IMR-90 (cell line): ENCODE results near the gene DCAF16. TPM values are rescaled to one million over a fixed set of nuclear protein-coding genes. Genes with fewer than 3 reads are reported as not detected.
A peak's percentile ranks its signal among the peaks of the same experiment; 100 is the strongest.

ENCODE experiments used
- ATAC-seq: fragments of 200-7000 bp; cut with Tn5 transposase; 2 replicates; pipeline ENCODE4 v1.9.1; 2020; ENCODE audit warnings: low read depth, mild to moderate bottlenecking, moderate library complexity
- BruUV-seq: library from RNA; stranded (reverse); fragments of 400-500 nt; replicated peaks from 2 replicates; lab custom pipeline; 2021; lab: Mats Ljungman, UMichigan
- CTCF ChIA-PET: fragments of 300-600 bp; formaldehyde crosslinking; extraction: SDS; loops from one replicate; lab custom pipeline; 2021; ENCODE audit warnings: antibody characterized with exemption; lab: Yijun Ruan, JAX
- POLR2A ChIA-PET: fragments of 300-600 bp; sonication (Branson Sonifier 250); formaldehyde crosslinking; loops from one replicate; lab custom pipeline; 2022; ENCODE audit warnings: antibody characterized with exemption; ENCODE audit not compliant: unreplicated experiment; lab: Charles Lee
- DNase-seq: peaks from one replicate; pipeline ENCODE4 v3.0.0; 2013
- H2AFZ ChIP-seq: replicated peaks from 2 replicates; pipeline ENCODE3; 2013; ENCODE audit warnings: low read length, mild to moderate bottlenecking; ENCODE audit not compliant: poor library complexity
- H2AK5ac ChIP-seq: 2 replicates; pipeline ENCODE4 v1.6.1; 2013; ENCODE audit warnings: low read depth, low read length, inconsistent platforms
- H2AK9ac ChIP-seq: replicated peaks from 2 replicates; pipeline ENCODE3; 2013; ENCODE audit warnings: mild to moderate bottlenecking, low read depth, low read length, moderate library complexity; ENCODE audit not compliant: poor library complexity
- H2BK120ac ChIP-seq: 2 replicates; pipeline ENCODE4 v1.6.1; 2013; ENCODE audit warnings: low read depth, low read length, inconsistent platforms
- H2BK15ac ChIP-seq: 3 replicates; pipeline ENCODE4 v1.6.1; 2013; ENCODE audit warnings: low read depth, low read length, inconsistent platforms
- H2BK20ac ChIP-seq: 2 replicates; pipeline ENCODE4 v1.6.1; 2013; ENCODE audit warnings: low read depth, mild to moderate bottlenecking, inconsistent platforms, low read length, moderate library complexity
- H2BK5ac ChIP-seq: 2 replicates; pipeline ENCODE4 v1.6.1; 2013; ENCODE audit warnings: mild to moderate bottlenecking, low read depth, low read length, inconsistent platforms; ENCODE audit not compliant: poor library complexity, severe bottlenecking
- H3K14ac ChIP-seq: replicated peaks from 2 replicates; pipeline ENCODE4 v1.6.1; 2013; ENCODE audit warnings: low read depth, low read length, inconsistent platforms
- H3K18ac ChIP-seq: 2 replicates; pipeline ENCODE4 v1.6.1; 2013; ENCODE audit warnings: low read depth, low read length, control low read depth
- H3K23ac ChIP-seq: 2 replicates; pipeline ENCODE4 v1.6.1; 2013; ENCODE audit warnings: low read depth, low read length, inconsistent platforms
- H3K27ac ChIP-seq: 2 replicates; pipeline ENCODE4 v1.5.1; 2013; ENCODE audit warnings: mild to moderate bottlenecking, control low read depth, low read length; ENCODE audit not compliant: insufficient read depth
- H3K27me3 ChIP-seq: 2 replicates; pipeline ENCODE4 v1.6.1; 2013; ENCODE audit warnings: low read length; ENCODE audit not compliant: control insufficient read depth, insufficient read depth
- H3K36me3 ChIP-seq: 2 replicates; pipeline ENCODE4 v1.6.1; 2013; ENCODE audit warnings: low read length, mixed read lengths; ENCODE audit not compliant: control insufficient read depth, insufficient read depth
- H3K4ac ChIP-seq: 2 replicates; pipeline ENCODE4 v1.6.1; 2013; ENCODE audit warnings: low read depth, low read length, inconsistent platforms
- H3K4me1 ChIP-seq: 2 replicates; pipeline ENCODE4 v1.6.1; 2013; ENCODE audit warnings: low read length, mixed read lengths; ENCODE audit not compliant: control insufficient read depth, insufficient read depth
- H3K4me2 ChIP-seq: 2 replicates; pipeline ENCODE4 v1.6.1; 2013; ENCODE audit warnings: low read depth, mild to moderate bottlenecking, control low read depth, low read length, moderate library complexity
- H3K4me3 ChIP-seq: 2 replicates; pipeline ENCODE4 v1.5.1; 2013; ENCODE audit warnings: low read depth, mild to moderate bottlenecking, control low read depth, low read length, moderate library complexity; ENCODE audit not compliant: insufficient read depth
- H3K56ac ChIP-seq: 2 replicates; pipeline ENCODE4 v1.6.1; 2013; ENCODE audit warnings: low read length, inconsistent platforms; ENCODE audit not compliant: insufficient read depth; ENCODE audit errors: extremely low read depth
- H3K79me1 ChIP-seq, 2 experiments: 2 replicates each; pipeline ENCODE4 v1.6.1; 2013; ENCODE audit warnings: low read length in 2 of 2, inconsistent platforms in 1 of 2, low read depth in 1 of 2
- H3K9ac ChIP-seq: 2 replicates; pipeline ENCODE4 v1.6.1; 2013; ENCODE audit warnings: low read depth, low read length, control low read depth
- H3K9me1 ChIP-seq: 2 replicates; pipeline ENCODE4 v1.6.1; 2013; ENCODE audit warnings: low read length, inconsistent platforms; ENCODE audit not compliant: insufficient read depth
- H3K9me3 ChIP-seq: 2 replicates; pipeline ENCODE4 v1.6.1; 2013; ENCODE audit warnings: low read length; ENCODE audit not compliant: control insufficient read depth, insufficient read depth
- H4K20me1 ChIP-seq: 2 replicates; pipeline ENCODE4 v1.6.1; 2013; ENCODE audit warnings: low read length, inconsistent platforms; ENCODE audit not compliant: insufficient read depth
- H4K5ac ChIP-seq: 2 replicates; pipeline ENCODE4 v1.6.1; 2013; ENCODE audit warnings: mild to moderate bottlenecking, low read depth, low read length, control low read depth
- H4K8ac ChIP-seq, 2 experiments: 2 replicates each; pipeline ENCODE4 v1.6.1; 2013; ENCODE audit warnings: low read depth in 2 of 2, low read length in 2 of 2, control low read depth in 1 of 2, inconsistent platforms in 1 of 2
- H4K91ac ChIP-seq: 2 replicates; pipeline ENCODE4 v1.6.1; 2013; ENCODE audit warnings: low read depth, low read length, inconsistent platforms; ENCODE audit not compliant: insufficient read depth
- CEBPB ChIP-seq: IDR thresholded peaks from 2 replicates; pipeline ENCODE4 v1.6.1; 2012; ENCODE audit warnings: low read depth, low read length, improper control_type of control experiment
- FOS ChIP-seq: fragments of 150-350 bp; IDR thresholded peaks from 2 replicates; pipeline ENCODE4 v1.6.1; 2016; ENCODE audit warnings: low read depth, low read length
- MAZ ChIP-seq: IDR thresholded peaks from 2 replicates; pipeline ENCODE4 v1.6.1; 2012; ENCODE audit warnings: low read depth, mild to moderate bottlenecking, low read length, improper control_type of control experiment, moderate library complexity, borderline replicate concordance
- MXI1 ChIP-seq: IDR thresholded peaks from 2 replicates; pipeline ENCODE4 v1.6.1; 2012; ENCODE audit warnings: low read depth, mild to moderate bottlenecking, low read length, moderate library complexity, borderline replicate concordance
- NFE2L2 ChIP-seq: fragments of 150-350 bp; IDR thresholded peaks from 2 replicates; pipeline ENCODE4 v1.6.1; 2016; ENCODE audit warnings: low read depth, mild to moderate bottlenecking, low read length
- POLR2A ChIP-seq: IDR thresholded peaks from 2 replicates; pipeline ENCODE4 v1.6.1; 2012; ENCODE audit warnings: mild to moderate bottlenecking, low read depth, low read length
- RCOR1 ChIP-seq: IDR thresholded peaks from 2 replicates; pipeline ENCODE4 v1.6.1; 2012; ENCODE audit warnings: mild to moderate bottlenecking, low read length, improper control_type of control experiment; ENCODE audit not compliant: insufficient replicate concordance
- RFX5 ChIP-seq: IDR thresholded peaks from 2 replicates; pipeline ENCODE4 v1.8.0; 2012; ENCODE audit warnings: low read depth, mild to moderate bottlenecking, low read length, moderate library complexity
- SMC3 ChIP-seq: fragments of 150-350 bp; IDR thresholded peaks from 2 replicates; pipeline ENCODE4 v1.6.1; 2016; ENCODE audit warnings: low read depth, mild to moderate bottlenecking, antibody characterized with exemption, low read length, moderate library complexity
- USF2 ChIP-seq: fragments of 150-350 bp; IDR thresholded peaks from 2 replicates; pipeline ENCODE4 v1.6.1; 2017; ENCODE audit warnings: mild to moderate bottlenecking, antibody characterized with exemption, low read length, low read depth
- WGBS, 2 experiments: methylation state at CpG; one replicate each; pipeline versions ENCODE4 v1.1.5 to v1.1.7; 2013; ENCODE audit warnings: missing lambda C conversion rate in 2 of 2; ENCODE audit not compliant: insufficient read length in 1 of 2; ENCODE audit errors: extremely low coverage in 2 of 2; 5-methylcytosine and 5-hydroxymethylcytosine counted together
- dilution Hi-C: fragments of 300-500 bp; cut with HindIII; formaldehyde crosslinking; loops from one replicate; pipeline ENCODE4 v1.14.3; 2018; ENCODE audit warnings: low sequenced_read_pairs; ENCODE audit not compliant: unreplicated experiment
- in situ Hi-C: fragments of 300-500 bp; cut with MboI; formaldehyde crosslinking; loops from 3 replicates; pipeline ENCODE4 v1.14.3; 2019; ENCODE audit warnings: low sequenced_read_pairs, inconsistent platforms, mixed read lengths
- intact Hi-C: fragments of 100-400 bp; cut with micrococcal nuclease; formaldehyde crosslinking; loops from 2 replicates; pipeline ENCODE4 v1.10.0; 2022
- polyA plus RNA-seq, 3 experiments: library from polyadenylated mRNA; depleted of rRNA; stranded (reverse); fragments of >200 nt; gene quantifications; 2 replicates each; pipeline ENCODE4 v1.2.3, GENCODE V29; 2012; ENCODE audit warnings: low replicate concordance in 1 of 3
- total RNA-seq: library from RNA; depleted of rRNA; stranded (reverse); fragments of >200 nt; gene quantifications from 2 replicates; pipeline ENCODE4 v1.2.3, GENCODE V29; 2012
- TF ChIP-seq, protein P1 (sequence below): fragments of 150-350 bp; IDR thresholded peaks from 2 replicates; pipeline ENCODE4 v1.6.1; 2016; ENCODE audit warnings: low read depth, mild to moderate bottlenecking, low read length, moderate library complexity, borderline replicate concordance
- TF ChIP-seq, protein P2 (sequence below): conservative IDR thresholded peaks from 2 replicates; pipeline ENCODE4 v1.5.1; 2012; ENCODE audit warnings: mild to moderate bottlenecking, low read depth, low read length, improper control_type of control experiment

Gene DCAF16
- total and polyA plus RNA-seq, 2 of the 4 experiments (the other 2 are of a cell fraction): 15.1 to 31.5 TPM

GRCh38 chr4:17812125-17812524 is 1.6 kb upstream of the DCAF16 start:
- WGBS, 2 experiments: no CpG with 5 or more reads among the region's 3 CpGs
- POLR2A ChIA-PET: no interaction called here

More at GRCh38 chr4:17812125-17812524, 1.6 kb upstream of the DCAF16 start:
- Histone ChIP-seq H3K56ac (no peak overlapping the region), H3K4me1 (peaks cover 2% of the 10 kb centered on the region; the same call in 1 of the 2 replicates), H3K14ac (no peak overlapping the region), H3K36me3 (no peaks in the 10 kb centered on the region), H3K23ac (peak overlapping the region; percentile 26; the same call in 1 of the 2 replicates), H4K8ac (no peak overlapping the region), H3K4me2 (peak overlapping the region; percentile 98), H3K18ac (no peak overlapping the region), H3K27me3 (no peaks in the 10 kb centered on the region), H3K9ac (no peak overlapping the region; the same call in 1 of the 2 replicates), H2BK20ac (no peak overlapping the region), H3K4ac (no peak overlapping the region), H3K9me1 (no peaks in the 10 kb centered on the region), H3K79me1 (peaks cover 2 to 22% of the 10 kb centered on the region in 2 experiments), H2BK120ac (no peak overlapping the region), H3K4me3 (peak overlapping the region; percentile 25; the same call in 1 of the 2 replicates), H4K5ac (no peak overlapping the region), H2BK5ac (peak overlapping the region; percentile 5), H2AK9ac (no peak overlapping the region), H2AFZ (no peak overlapping the region), H3K27ac (no peak overlapping the region), H3K9me3 (no peaks in the 10 kb centered on the region), H2AK5ac (no peak overlapping the region), H2BK15ac (no peak overlapping the region), H4K91ac (no peak overlapping the region), H4K20me1 (peaks cover 23% of the 10 kb centered on the region; the same call in 1 of the 2 replicates)
- CTCF ChIA-PET: interaction anchor here (1.3 kb wide), 1 partner anchor 263 kb away, joined by 3 read pairs; no protein-coding TSS in a partner anchor
- dilution Hi-C loops: no loop called here
- intact Hi-C loops: loop anchor here (5.0 to 10.0 kb wide), 2 partner anchors 123 to 175 kb away; no protein-coding TSS in a partner anchor
- TF ChIP-seq, protein P1, sequence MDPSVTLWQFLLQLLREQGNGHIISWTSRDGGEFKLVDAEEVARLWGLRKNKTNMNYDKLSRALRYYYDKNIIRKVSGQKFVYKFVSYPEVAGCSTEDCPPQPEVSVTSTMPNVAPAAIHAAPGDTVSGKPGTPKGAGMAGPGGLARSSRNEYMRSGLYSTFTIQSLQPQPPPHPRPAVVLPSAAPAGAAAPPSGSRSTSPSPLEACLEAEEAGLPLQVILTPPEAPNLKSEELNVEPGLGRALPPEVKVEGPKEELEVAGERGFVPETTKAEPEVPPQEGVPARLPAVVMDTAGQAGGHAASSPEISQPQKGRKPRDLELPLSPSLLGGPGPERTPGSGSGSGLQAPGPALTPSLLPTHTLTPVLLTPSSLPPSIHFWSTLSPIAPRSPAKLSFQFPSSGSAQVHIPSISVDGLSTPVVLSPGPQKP: no peak
- TF ChIP-seq CEBPB: no peak
- TF ChIP-seq SMC3: no peak
- TF ChIP-seq, protein P2, sequence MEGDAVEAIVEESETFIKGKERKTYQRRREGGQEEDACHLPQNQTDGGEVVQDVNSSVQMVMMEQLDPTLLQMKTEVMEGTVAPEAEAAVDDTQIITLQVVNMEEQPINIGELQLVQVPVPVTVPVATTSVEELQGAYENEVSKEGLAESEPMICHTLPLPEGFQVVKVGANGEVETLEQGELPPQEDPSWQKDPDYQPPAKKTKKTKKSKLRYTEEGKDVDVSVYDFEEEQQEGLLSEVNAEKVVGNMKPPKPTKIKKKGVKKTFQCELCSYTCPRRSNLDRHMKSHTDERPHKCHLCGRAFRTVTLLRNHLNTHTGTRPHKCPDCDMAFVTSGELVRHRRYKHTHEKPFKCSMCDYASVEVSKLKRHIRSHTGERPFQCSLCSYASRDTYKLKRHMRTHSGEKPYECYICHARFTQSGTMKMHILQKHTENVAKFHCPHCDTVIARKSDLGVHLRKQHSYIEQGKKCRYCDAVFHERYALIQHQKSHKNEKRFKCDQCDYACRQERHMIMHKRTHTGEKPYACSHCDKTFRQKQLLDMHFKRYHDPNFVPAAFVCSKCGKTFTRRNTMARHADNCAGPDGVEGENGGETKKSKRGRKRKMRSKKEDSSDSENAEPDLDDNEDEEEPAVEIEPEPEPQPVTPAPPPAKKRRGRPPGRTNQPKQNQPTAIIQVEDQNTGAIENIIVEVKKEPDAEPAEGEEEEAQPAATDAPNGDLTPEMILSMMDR: no peak
- TF ChIP-seq FOS: no peak
- no peak for TF ChIP-seq POLR2A
- TF ChIP-seq USF2: no peak
- TF ChIP-seq MXI1: no peak
- TF ChIP-seq MAZ: no peak
- TF ChIP-seq RFX5: no peak
- no peak for TF ChIP-seq RCOR1
- TF ChIP-seq NFE2L2: no peak
- DNase-seq (no peak), ATAC-seq (no peak)
- no TSS peak for BruUV-seq
- in situ Hi-C loops: loop anchor here (10.0 to 25.0 kb wide), 2 partner anchors 225 to 783 kb away; partner anchors contain the start of gene LAP3
